Fibroblast of gingiva (primary cell): Measurements from ENCODE around the gene NBPF9.
"Not testable (repeated sequence)": the region's sequence is repeated elsewhere in the genome, so short reads cannot be mapped to it uniquely, and the experiment has no call there.

Source experiments
- DNase-seq: peaks from one replicate; pipeline ENCODE4 v3.0.0-alpha.2; 2011; ENCODE audit warnings: low read depth

NBPF9 gene

GRCh38 chr1:149103109-149104081, at the start of gene NBPF9:
TSS of gene NBPF9 (minus strand) at chr1:149103551. CDS start at chr1:149082139, 21,412 bp downstream.
- DNase-seq: peak; percentile 46

- DNase-seq: not testable (repeated sequence)
Measured at GRCh38 chr1:149149909-149150308, 46.6 kb upstream of the NBPF9 start.

- peak; percentile 48 for DNase-seq
Measured at GRCh38 chr1:149137585-149137984, 34.2 kb upstream of the NBPF9 start.

GRCh38 chr1:149130938-149131337, 27.6 kb upstream of the NBPF9 start:
- DNase-seq: not testable (repeated sequence)

- not testable (repeated sequence) for DNase-seq
Measured at GRCh38 chr1:149129245-149129644, 25.9 kb upstream of the NBPF9 start.

- DNase-seq: not testable (repeated sequence)
Measured at GRCh38 chr1:149126555-149127145, 23.3 kb upstream of the NBPF9 start.

- DNase-seq: not testable (repeated sequence)
Measured at GRCh38 chr1:149123948-149124926, 20.9 kb upstream of the NBPF9 start.

- not testable (repeated sequence) for DNase-seq
Measured at GRCh38 chr1:149112828-149113227, 9.5 kb upstream of the NBPF9 start.

GRCh38 chr1:149110343-149110742, 7.0 kb upstream of the NBPF9 start:
- DNase-seq: not testable (repeated sequence)

- not testable (repeated sequence) for DNase-seq
Measured at GRCh38 chr1:149102574-149102973, 777 bp downstream of the NBPF9 start.

GRCh38 chr1:149098276-149098675, 5.1 kb downstream of the NBPF9 start:
- not testable (repeated sequence) for DNase-seq

GRCh38 chr1:149093155-149093554, 10.2 kb downstream of the NBPF9 start:
- not testable (repeated sequence) for DNase-seq

- DNase-seq: not testable (repeated sequence)
Measured at GRCh38 chr1:149075505-149076127, 27.7 kb downstream of the NBPF9 start.

GRCh38 chr1:149064611-149065010, 38.7 kb downstream of the NBPF9 start:
- DNase-seq: not testable (repeated sequence)

GRCh38 chr1:149043056-149043455, 60.3 kb downstream of the NBPF9 start:
- DNase-seq: not testable (repeated sequence)

- DNase-seq: not testable (repeated sequence)
Measured at GRCh38 chr1:149033916-149034315, 69.4 kb downstream of the NBPF9 start.

- DNase-seq: not testable (repeated sequence)
Measured at GRCh38 chr1:149024327-149024726, 79.0 kb downstream of the NBPF9 start.

GRCh38 chr1:149018577-149018976, 84.8 kb downstream of the NBPF9 start:
- not testable (repeated sequence) for DNase-seq

- not testable (repeated sequence) for DNase-seq
Measured at GRCh38 chr1:149016626-149017025, 86.7 kb downstream of the NBPF9 start.

GRCh38 chr1:149015522-149015921, 87.8 kb downstream of the NBPF9 start:
- not testable (repeated sequence) for DNase-seq

- not testable (repeated sequence) for DNase-seq
Measured at GRCh38 chr1:149013513-149013912, 89.8 kb downstream of the NBPF9 start.
